Vagina (tissue), 2 donors: Measurements from ENCODE around the gene SMIM45.

Experiments used
- CTCF ChIP-seq, 3 experiments: fragments of 450-650 bp in 2 of 3; fragments of 200-600 bp in 1 of 3; sonication (generic) in 1 of 3; IDR thresholded peaks; one replicate each; pipeline ENCODE4 v1.5.1; 2017 to 2019; ENCODE audit warnings: antibody characterized with exemption in 3 of 3, mild to moderate bottlenecking in 2 of 3, moderate library complexity in 2 of 3
- POLR2AphosphoS5 ChIP-seq, 2 donors: sonication (generic); formaldehyde crosslinking; IDR thresholded peaks; one replicate each; pipeline ENCODE4 v1.9.0; 2017; ENCODE audit warnings: antibody characterized with exemption in 2 of 2, mild to moderate bottlenecking in 2 of 2, low read depth in 1 of 2; ENCODE audit not compliant: insufficient read depth in 1 of 2

GRCh38 chr22:41927813-41928212, 24.1 kb upstream of the SMIM45 start:
- TF ChIP-seq POLR2AphosphoS5 (IDR thresholded peaks at IDR 0.05; ENCODE audit: insufficient read depth in 1 of 2, low read depth in 1 of 2) (no peak), CTCF (IDR thresholded peaks at IDR 0.05) (no peak)
